GM13977 (cell line): ENCODE data around the gene AFDN.

Experiments
- DNase-seq: peaks from one replicate; pipeline ENCODE4 v3.0.0; 2012; ENCODE audit warnings: low spot score
- CTCF ChIP-seq: IDR thresholded peaks from 2 replicates; pipeline ENCODE4 v1.5.1; 2012; ENCODE audit warnings: mild to moderate bottlenecking, control low read depth; ENCODE audit not compliant: insufficient read depth; ENCODE audit errors: extremely low read depth, missing control alignments
- in situ Hi-C: fragments of 300-500 bp; cut with MboI; formaldehyde crosslinking; loops from one replicate; pipeline ENCODE4 v1.12.0; 2022; ENCODE audit warnings: low sequenced_read_pairs, low pct_unique_long_range_greater_than_20kb, mixed read lengths, inconsistent platforms; ENCODE audit not compliant: unreplicated experiment

Gene AFDN

GRCh38 chr6:167801263-167801662 is 25.4 kb upstream of the AFDN start:
- in situ Hi-C loops = no loop called here
- DNase-seq = no peak
- TF ChIP-seq CTCF = no peak

DNA sequence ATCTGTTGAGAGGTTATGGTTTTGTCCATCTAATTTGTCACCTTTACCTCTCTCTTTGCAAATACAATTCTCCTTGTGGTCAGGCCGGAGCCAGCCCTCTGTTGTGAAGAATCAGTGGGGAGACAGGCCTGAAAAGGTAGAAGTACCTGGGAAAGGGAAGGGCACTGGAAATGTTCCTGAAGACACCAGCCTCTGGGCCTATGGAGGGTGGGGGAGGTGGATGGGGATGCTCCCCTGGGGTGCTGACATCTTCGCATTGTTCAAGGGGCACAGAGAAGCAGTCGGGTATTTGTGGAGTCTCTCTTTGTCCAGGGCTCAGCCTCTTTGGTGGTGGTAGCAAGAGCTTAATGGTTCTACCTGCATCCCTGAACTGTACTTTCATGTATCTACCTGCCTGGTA is 24.4 kb upstream of the AFDN start:
- no peak for TF ChIP-seq CTCF
- in situ Hi-C loops = no loop called here
- no peak for DNase-seq

DNA sequence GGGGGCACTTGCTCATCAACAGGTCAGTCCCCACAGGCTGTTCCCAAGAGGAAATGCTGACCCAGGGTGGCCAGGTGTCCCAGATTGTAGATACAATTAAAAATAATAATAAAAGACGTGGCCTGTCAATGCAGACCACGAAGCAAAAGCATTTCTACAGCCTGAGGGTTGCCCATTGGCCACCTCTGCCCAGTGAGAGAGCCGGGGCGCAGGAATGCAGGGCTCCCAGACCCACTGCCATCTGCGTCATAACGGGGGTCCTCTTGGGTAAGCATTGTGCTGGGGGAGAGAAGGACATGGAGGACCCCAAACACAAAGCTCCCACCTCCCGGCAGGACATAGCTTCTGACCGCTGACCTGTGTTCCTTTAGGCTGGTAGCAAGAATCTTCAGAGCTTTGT is 22.9 kb upstream of the AFDN start:
- TF ChIP-seq CTCF = no peak

DNA sequence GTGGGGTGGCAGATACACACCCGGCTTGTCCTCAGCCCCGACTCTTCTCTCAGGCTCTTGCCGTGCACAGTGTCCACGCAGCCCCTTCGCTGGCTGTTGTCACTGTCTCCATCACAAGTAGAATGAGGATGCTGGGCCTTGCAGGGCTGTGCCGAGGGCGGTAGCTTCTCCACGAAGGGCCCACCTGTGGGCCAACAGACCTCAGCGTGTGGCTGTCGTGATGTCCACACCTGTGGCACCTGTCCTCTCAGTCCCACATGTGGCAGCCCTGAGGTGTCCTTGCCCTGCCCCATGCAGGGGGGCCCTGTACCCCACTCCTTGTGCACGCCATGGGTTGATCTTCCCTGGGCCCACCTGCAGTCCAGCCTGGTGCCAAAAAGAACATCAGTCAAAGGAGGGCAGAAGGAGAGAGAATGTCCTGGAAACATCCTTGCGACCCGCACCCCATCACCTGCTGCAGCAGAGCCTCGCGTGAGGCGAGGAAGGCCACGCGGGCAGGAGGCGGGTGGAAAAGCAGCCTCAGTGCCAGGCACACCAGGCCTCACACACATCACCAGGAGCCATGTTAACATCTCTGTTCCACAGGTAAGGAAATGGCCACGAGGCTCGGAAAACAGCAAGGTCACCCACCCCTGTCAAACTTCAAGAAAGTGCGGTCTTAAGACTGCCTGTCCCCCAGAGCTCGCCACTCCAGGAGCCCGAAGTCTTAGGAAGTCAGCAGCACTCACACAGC is 22.3 kb upstream of the AFDN start:
- TF ChIP-seq CTCF = no peak
- in situ Hi-C loops = no loop called here
- no peak for DNase-seq

More for the DNA sequence above, 22.9 kb upstream of the AFDN start:
- in situ Hi-C loops = no loop called here
- DNase-seq = no peak

- TF ChIP-seq CTCF = no peak
- in situ Hi-C loops = no loop called here
- DNase-seq = no peak
Measured at GRCh38 chr6:167805349-167806060, 21.2 kb upstream of the AFDN start.

DNA sequence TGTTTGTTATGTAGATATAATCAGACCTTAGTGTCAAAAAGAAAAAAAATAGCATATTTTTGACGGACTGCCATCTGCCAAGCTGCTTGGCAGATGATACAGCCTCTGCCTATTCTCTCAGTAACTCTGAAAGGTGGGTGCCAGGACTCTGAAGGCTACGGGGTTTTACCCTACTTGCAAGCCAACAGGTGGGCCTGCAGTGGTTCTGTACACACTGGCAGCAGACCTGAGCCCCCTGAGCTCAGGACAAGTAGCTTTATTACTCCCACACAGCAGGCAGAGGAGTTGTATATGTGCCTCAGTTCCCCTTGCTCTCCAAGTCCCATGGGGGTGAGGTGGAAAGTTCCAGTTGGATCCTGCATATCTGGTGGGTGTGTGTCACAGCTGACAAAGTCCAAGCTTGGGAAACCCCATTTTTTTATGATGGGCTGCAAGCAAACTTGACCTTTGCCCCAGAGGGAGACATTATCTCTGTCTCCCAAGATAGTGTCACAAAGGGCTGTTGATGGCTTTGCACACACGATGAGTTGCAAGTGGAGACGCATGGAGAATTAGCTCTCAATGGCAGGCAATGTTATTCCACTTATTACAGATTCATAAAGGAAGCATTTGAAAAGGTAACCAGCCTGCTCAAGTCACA is 20.5 kb upstream of the AFDN start:
- no peak for DNase-seq
- no peak for TF ChIP-seq CTCF
- in situ Hi-C loops = no loop called here
